Measurements from ENCODE around the gene ADARB2.

The ADARB2 gene

DNA sequence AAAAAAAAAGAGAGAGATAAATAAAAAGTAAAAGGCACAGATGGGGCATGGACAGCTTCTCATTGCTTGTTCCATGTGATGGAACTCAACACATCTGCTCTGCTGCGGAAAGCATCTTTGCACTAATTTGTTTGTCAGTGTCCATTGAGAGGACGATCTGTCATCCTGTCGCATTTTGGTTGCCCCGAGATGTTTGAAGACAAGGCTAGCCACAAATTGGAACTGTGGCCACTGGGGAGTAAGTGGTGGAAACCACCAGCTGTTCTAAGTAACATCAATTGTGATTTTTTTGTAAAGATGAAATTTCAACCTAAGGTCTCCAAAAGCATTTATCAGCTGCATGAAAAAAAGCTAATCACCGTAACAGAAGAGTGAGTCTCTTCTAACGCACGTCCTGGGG is 312.7 kb downstream of the ADARB2 start:
- Histone ChIP-seq H3K27ac (ENCODE audit: poor library complexity, severe bottlenecking) (no peak overlapping the region), H3K36me3 (ENCODE audit: low read depth) (no peaks in the 10 kb centered on the region), H3K27me3 (ENCODE audit: insufficient read depth, poor library complexity, severe bottlenecking) (peaks cover 13% of the 10 kb centered on the region), H3K9me3 (ENCODE audit: severe bottlenecking) (no peaks in the 10 kb centered on the region), H3K4me1 (ENCODE audit: insufficient read depth, poor library complexity, severe bottlenecking) (no peaks in the 10 kb centered on the region), H3K4me3 (ENCODE audit: severe bottlenecking) (no peak overlapping the region)
- no peak for ATAC-seq (ENCODE audit: low read depth)
- no peak for DNase-seq (ENCODE audit: low spot score)
- TF ChIP-seq, protein P1, sequence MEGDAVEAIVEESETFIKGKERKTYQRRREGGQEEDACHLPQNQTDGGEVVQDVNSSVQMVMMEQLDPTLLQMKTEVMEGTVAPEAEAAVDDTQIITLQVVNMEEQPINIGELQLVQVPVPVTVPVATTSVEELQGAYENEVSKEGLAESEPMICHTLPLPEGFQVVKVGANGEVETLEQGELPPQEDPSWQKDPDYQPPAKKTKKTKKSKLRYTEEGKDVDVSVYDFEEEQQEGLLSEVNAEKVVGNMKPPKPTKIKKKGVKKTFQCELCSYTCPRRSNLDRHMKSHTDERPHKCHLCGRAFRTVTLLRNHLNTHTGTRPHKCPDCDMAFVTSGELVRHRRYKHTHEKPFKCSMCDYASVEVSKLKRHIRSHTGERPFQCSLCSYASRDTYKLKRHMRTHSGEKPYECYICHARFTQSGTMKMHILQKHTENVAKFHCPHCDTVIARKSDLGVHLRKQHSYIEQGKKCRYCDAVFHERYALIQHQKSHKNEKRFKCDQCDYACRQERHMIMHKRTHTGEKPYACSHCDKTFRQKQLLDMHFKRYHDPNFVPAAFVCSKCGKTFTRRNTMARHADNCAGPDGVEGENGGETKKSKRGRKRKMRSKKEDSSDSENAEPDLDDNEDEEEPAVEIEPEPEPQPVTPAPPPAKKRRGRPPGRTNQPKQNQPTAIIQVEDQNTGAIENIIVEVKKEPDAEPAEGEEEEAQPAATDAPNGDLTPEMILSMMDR (IDR thresholded peaks at IDR 0.05; ENCODE audit: poor library complexity, severe bottlenecking), result no peak

DNA sequence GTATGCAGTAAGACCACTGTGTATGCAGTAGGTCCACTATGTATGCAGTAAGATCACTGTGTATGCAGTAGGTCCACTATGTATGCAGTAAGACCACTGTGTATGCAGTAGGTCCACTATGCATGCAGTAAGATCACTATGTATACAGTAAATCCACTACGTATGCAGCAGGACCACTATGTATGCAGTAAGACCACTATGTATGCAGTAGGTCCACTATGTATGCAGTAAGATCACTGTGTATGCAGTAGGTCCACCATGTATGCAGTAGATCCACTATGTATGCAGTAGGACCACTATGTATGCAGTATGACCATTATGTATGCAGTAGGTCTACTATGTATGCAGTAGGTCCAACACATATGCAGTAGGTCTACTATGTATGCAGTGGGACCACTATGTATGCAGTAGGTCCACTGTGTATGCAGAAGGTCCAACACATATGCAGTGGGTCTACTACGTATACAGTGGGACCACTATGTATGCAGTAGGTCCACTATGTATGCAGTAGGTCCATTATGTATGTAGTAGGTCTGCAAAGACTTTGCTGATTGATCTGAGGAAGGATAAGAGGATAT is 313.6 kb downstream of the ADARB2 start:
- no peaks in the 10 kb centered on the region for H3K9me3 ChIP-seq (ENCODE audit: severe bottlenecking)
- no peak overlapping the region for H3K27ac ChIP-seq (ENCODE audit: poor library complexity, severe bottlenecking)
- no peaks in the 10 kb centered on the region for H3K4me1 ChIP-seq (ENCODE audit: insufficient read depth, poor library complexity, severe bottlenecking)
- TF ChIP-seq, protein P1 (IDR thresholded peaks at IDR 0.05; ENCODE audit: poor library complexity, severe bottlenecking), result no peak
- no peak for ATAC-seq (ENCODE audit: low read depth)
- no peak overlapping the region for H3K4me3 ChIP-seq (ENCODE audit: severe bottlenecking)
- DNase-seq (ENCODE audit: low spot score), result no peak
- peaks cover 18% of the 10 kb centered on the region for H3K27me3 ChIP-seq (ENCODE audit: insufficient read depth, poor library complexity, severe bottlenecking)
- H3K36me3 ChIP-seq (ENCODE audit: low read depth), result no peaks in the 10 kb centered on the region

DNA sequence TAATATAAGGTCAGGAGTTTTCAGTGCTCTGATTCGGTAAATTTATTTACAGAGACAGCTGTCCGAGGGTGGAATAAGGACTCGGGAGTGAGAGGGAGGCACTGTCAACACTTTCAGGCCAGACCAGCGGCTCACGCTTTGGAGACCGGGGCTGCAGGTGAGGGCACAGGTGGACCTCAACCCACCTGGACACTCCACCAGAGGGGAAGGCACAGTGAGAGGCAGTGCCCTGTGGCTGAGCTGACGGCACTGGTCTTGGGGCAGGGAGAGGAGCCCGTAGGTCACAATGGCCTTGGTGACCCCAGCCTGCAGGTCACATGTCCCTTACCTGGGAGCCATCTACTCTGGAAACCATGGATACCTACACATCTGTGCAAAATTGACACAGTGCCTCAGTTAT is 315.1 kb downstream of the ADARB2 start:
- H3K9me3 ChIP-seq (ENCODE audit: severe bottlenecking), result no peaks in the 10 kb centered on the region

DNA sequence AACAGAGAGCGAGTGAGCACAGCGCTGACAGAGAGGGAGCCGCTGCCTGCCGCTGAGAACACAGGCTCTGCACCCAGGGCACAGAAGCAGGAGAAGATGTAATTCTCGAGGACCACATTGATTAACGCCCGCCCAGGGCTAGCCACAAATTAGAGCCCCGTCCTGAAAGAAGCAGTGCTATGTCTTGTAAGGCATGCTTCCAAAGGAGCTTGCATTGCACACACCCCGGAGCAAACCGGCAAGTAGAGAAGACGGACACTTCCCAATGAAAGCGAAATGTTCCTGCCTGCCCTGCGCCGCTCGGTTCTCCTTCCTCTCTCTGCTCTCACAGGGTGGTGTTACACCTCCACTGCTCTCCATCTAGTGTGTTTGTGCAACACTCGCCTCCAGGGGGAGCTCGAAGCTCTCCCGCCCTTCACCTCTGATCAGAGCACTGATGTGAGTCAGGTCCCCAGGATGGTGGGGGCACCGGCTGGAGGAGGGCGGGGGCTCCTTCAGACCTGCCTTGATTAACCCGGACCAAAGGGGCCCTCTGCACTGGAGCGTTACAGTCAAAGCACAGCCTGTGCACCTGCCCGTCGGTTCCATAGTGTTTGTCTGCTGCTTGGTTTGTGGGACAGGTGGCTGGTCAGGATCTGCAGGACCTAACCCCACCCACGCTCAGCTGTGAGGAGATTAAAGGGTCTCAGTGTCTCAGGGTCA is 316.5 kb downstream of the ADARB2 start:
- H3K4me1 ChIP-seq (ENCODE audit: insufficient read depth, poor library complexity, severe bottlenecking), result no peaks in the 10 kb centered on the region
- no peak overlapping the region for H3K27ac ChIP-seq (ENCODE audit: poor library complexity, severe bottlenecking)
- DNase-seq (ENCODE audit: low spot score) (no peak), ATAC-seq (ENCODE audit: low read depth) (peak; percentile 97)
- no peak overlapping the region for H3K4me3 ChIP-seq (ENCODE audit: severe bottlenecking)
- H3K9me3 ChIP-seq (ENCODE audit: severe bottlenecking), result no peaks in the 10 kb centered on the region
- TF ChIP-seq, protein P1 (IDR thresholded peaks at IDR 0.05; ENCODE audit: poor library complexity, severe bottlenecking), result peak; percentile 75
- peaks cover 11% of the 10 kb centered on the region for H3K27me3 ChIP-seq (ENCODE audit: insufficient read depth, poor library complexity, severe bottlenecking)
- H3K36me3 ChIP-seq (ENCODE audit: low read depth), result no peaks in the 10 kb centered on the region

More for the DNA sequence above, 315.1 kb downstream of the ADARB2 start:
- DNase-seq (ENCODE audit: low spot score) (no peak), ATAC-seq (ENCODE audit: low read depth) (no peak)
- H3K4me1 ChIP-seq (ENCODE audit: insufficient read depth, poor library complexity, severe bottlenecking), result no peaks in the 10 kb centered on the region
- H3K36me3 ChIP-seq (ENCODE audit: low read depth), result no peaks in the 10 kb centered on the region
- H3K27me3 ChIP-seq (ENCODE audit: insufficient read depth, poor library complexity, severe bottlenecking), result peaks cover 16% of the 10 kb centered on the region
- TF ChIP-seq, protein P1 (IDR thresholded peaks at IDR 0.05; ENCODE audit: poor library complexity, severe bottlenecking), result no peak
- H3K4me3 ChIP-seq (ENCODE audit: severe bottlenecking), result no peak overlapping the region
- H3K27ac ChIP-seq (ENCODE audit: poor library complexity, severe bottlenecking), result no peak overlapping the region

Data from RWPE2 (cell line).